Melanocyte of skin (primary cell): ENCODE results near the gene TAF7. TPM values are rescaled to one million over a fixed set of nuclear protein-coding genes. Genes with fewer than 3 reads are reported as not detected.

Source experiments
- total RNA-seq, 2 donors: library from RNA; depleted of rRNA; stranded (reverse); fragments of >200 nt; gene quantifications; 2 replicates each; pipeline ENCODE4 v1.2.3, GENCODE V29; 2012

Gene TAF7, protein sequence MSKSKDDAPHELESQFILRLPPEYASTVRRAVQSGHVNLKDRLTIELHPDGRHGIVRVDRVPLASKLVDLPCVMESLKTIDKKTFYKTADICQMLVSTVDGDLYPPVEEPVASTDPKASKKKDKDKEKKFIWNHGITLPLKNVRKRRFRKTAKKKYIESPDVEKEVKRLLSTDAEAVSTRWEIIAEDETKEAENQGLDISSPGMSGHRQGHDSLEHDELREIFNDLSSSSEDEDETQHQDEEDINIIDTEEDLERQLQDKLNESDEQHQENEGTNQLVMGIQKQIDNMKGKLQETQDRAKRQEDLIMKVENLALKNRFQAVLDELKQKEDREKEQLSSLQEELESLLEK
- total RNA-seq, result 10 to 100 TPM; 24.8 to 46.6 TPM

DNA sequence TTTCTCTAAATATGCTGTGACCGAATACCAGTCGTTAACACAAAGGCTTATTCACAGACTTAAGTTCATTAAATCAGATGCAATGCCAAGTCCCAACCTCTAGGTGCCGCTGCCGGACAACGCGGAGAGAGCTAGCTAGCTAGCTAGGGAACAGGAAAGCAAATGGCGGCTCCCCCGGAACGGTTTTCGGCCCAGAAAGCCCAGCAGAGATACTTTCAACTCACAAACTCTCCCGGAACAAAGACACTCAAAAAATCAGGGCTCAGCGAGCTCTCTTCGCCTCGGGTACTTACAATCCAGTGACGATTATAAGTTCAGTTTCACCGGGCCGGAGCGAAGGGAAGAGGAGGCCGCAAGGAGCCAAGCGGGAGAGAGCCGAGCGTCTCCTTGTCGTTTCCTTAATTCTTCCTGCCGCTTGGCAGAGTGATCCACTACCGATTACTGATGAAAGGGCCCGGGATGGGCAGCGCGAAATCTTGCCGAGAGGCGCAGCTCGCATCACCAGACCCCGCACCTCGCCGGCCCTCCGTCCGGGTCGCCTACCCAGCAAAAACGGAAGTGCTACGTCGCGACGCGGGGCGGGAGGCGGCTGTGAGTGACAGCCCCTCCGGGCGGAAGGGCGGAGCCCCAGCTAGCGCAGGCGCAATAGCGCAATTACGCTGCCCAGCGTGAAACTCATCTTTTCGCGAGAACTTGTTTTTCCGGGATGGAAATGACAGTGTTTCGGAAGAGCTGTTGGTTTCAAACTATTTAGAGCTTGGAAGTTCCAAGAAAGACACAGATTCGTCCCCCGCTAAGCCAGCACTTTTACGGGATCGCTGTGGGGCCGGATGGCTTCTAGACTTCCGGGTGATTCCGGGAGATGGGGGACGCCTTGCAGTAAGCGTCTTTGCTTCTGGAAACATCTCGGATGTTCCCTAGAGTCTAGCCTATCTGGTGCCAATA is at the start of gene TAF7:
TAF7 (minus strand) TSS at position 560 of the 945 bp plus-strand sequence. CDS start 740 bp downstream, outside the sequence.

DNA sequence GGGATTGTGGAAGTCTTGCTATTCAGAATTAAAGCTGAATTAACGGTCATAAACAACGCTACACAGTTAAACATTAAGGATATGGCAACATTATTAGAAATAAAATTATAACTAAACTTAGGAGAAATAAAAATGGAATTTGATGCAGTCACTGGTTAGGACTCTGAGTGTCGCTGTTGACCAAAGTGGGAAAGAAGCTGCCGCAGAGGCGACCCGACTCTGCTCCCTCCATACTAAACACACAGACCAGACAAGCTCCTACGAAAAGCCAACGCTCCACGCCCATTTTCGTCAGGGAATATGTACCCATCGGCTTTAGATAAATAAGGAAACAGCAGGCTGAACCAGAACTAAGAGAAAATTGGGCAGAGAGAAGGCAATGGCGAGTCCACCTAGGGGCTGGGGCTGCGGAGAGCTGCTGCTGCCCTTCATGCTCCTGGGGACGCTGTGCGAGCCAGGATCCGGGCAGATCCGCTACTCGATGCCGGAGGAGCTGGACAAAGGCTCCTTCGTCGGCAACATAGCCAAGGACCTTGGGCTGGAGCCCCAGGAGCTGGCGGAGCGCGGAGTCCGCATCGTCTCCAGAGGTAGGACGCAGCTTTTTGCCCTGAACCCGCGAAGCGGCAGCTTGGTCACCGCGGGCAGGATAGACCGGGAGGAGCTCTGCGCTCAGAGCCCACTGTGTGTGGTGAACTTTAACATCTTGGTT is 43.5 kb upstream of the TAF7 start, which contains the start of gene PCDHGA5:
PCDHGA5 (plus strand) TSS at position 211 of the 709 bp plus-strand sequence; CDS start at position 380, 169 bp downstream.

DNA sequence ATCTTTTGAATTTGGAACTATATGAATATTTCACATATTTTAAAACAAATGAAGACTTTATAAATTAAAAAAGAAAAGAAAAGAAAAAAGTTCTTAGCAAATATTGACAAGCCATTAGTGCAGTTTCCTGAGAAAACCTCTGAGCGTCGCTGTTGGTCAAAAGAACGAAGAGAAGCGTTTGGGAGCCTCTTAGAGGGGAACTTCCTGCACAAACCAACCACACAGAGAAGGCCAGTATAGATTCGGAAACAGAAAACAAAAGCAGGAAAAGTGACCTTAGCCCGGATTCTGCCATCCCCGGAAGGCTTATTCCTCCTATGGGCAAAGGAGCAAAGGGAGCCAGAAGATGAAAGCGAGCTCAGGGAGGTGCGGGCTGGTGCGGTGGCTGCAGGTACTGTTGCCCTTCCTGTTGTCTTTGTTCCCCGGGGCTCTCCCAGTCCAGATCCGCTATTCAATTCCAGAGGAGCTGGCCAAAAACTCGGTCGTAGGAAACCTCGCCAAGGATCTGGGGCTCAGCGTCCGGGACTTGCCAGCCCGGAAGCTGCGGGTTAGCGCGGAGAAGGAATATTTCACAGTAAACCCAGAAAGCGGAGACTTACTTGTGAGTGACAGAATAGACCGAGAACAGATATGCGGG is 39.3 kb upstream of the TAF7 start, which contains the start of gene PCDHGB2:
PCDHGB2 (plus strand) TSS at position 205 of the 637 bp plus-strand sequence; CDS start at position 347, 142 bp downstream.

DNA sequence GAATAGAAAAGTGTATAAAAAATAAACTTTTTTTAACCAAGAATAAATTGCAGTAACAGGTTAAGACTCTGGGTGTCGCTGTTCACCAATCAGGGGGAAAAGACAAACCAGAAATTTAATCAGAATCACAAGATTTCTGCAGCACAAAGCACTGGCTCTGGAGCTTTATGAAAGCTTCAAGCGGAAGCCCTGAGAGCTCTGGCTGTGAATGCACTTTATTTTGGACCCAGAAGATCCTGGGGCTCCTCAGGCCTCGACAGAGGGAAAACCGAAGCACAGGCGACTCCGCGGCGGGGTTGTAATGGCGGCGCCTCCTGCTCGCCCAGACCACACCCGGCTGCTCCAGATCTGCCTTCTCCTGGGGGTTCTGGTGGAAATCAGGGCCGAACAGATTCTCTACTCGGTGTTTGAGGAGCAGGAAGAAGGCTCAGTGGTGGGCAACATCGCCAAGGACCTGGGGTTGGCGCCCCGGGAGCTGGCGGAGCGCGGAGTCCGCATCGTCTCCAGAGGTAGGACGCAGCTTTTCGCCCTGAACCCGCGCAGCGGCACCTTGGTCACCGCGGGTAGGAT is 34.4 kb upstream of the TAF7 start, which contains the start of gene PCDHGA4:
PCDHGA4 (plus strand) TSS at position 122 of the 570 bp plus-strand sequence; CDS start at position 209, 87 bp downstream.

DNA sequence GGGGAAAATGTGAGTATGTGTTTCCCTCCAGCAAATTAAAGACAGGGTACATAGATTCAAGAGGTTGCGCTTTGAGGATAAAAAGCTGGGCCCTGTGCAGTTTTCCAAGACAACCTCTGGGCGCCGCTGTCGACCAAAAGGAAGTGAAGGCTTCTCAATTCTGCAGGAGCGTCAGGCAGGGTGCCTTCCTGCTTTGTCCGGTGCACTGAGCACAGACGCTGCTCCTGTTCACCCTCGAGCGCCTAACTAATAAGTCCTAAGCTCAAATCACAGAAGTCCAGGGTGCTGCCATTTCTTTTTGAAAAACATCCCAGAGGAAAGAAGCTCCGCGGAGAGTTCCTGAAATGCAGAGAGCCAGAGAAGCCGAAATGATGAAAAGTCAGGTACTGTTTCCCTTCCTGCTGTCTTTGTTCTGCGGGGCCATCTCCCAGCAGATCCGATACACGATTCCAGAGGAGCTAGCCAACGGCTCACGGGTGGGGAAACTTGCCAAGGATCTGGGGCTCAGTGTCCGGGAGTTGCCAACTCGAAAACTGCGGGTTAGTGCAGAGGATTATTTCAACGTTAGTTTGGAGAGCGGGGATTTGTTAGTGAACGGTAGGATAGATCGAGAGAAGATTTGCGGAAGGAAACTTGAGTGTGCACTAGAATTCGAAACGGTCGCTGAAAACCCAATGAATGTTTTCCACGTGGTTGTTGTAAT is 29.5 kb upstream of the TAF7 start, which contains the start of gene PCDHGB1:
PCDHGB1 (plus strand) TSS at position 183 of the 703 bp plus-strand sequence; CDS start at position 345, 162 bp downstream.

DNA sequence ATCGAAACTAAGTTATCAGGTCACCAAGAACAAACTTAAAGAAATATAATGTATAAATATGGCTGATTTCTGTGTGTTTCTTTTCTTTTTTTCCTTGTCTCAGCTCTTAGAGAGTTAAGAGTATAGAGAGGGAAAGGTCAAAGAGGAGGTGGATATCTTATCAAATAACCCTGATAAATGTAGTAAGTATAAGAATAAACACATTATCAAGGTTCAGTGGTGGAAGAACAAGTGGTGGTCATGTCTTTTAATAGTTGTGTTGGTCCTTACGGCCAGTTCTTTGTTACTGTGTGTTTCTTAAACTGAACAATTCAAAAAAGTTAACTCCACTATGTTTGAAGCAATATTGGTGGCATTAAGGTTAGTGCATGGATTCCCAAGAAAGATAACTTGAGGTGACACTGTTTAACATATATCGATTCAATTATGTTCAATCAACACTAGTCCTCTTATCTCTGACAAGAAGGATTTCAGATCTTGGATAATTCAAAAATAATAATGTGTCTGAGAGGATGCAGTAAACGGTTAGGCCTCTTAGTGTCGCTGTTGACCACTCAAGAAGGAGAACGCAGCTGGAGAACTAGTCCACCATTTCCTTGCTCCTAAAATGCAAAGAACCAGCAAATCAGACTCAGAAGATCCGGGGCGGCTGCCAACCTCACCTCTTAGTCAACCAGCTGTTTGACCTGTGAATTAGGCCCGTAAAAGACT is 22.8 kb upstream of the TAF7 start, which contains the start of gene PCDHGA3:
PCDHGA3 (plus strand) TSS at position 588 of the 711 bp plus-strand sequence. CDS start 205 bp downstream, outside the sequence.

DNA sequence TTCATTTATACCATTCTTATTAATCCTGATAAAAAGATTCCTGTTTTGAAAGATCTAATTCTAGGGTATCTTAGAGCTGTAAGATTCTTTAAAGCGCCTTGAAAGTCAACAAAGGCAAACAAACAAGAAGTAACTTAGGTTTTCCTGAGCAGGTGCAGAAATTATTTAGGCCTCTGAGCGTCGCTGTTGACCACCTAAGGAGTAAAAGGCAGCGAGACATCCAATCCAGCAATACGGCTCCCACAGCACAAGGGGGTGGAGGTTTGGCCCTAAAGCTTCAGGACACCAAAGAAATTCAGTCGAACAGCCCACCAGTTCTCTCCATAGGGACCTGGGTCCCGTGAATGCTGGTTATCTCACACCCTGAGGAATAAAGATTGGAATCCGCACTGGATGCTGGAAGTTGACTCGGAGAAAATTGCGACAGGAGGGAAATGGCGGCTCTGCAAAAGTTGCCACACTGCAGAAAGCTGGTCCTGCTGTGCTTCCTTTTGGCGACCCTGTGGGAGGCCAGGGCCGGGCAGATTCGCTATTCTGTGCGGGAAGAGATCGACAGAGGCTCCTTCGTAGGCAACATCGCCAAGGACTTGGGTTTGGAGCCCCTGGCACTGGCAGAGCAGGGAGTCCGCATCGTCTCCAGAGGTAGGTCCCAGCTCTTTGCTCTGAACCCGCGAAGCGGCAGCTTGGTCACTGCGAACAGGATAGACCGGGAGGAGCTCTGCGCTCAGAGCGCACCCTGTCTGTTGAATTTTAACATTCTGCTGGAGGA is 18.1 kb upstream of the TAF7 start, which contains the start of gene PCDHGA2:
PCDHGA2 (plus strand) TSS at position 223 of the 769 bp plus-strand sequence.

DNA sequence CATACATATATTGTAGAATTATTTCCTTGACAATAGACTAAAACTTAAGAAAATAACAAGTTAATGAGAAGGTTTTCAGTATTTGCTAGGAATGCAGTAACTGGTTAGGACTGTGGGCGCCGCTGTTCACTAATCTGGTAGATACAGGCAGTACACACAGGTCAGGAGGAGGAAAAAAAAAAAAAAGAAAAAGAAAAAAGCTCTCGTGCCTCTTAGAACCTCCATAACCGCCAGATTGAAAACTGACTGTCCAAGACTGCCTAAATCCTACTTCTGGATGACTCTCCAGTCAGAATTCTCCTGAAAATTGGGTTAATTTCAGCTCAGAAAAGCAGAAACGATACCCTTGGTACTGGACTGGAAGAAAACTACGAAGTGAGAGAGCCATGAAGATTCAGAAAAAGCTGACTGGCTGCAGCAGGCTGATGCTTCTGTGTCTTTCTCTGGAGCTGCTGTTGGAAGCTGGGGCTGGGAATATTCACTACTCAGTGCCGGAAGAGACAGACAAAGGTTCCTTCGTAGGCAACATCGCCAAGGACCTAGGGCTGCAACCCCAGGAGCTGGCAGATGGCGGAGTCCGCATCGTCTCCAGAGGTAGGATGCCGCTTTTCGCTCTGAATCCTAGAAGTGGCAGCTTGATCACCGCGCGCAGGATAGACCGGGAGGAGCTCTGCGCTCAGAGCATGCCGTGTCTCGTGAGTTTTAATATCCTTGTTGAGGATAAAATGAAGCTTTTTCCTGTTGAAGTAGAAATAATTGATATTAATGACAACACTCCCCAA is 9.9 kb upstream of the TAF7 start, which contains the start of gene PCDHGA1:
PCDHGA1 (plus strand) TSS at position 216 of the 782 bp plus-strand sequence.

DNA sequence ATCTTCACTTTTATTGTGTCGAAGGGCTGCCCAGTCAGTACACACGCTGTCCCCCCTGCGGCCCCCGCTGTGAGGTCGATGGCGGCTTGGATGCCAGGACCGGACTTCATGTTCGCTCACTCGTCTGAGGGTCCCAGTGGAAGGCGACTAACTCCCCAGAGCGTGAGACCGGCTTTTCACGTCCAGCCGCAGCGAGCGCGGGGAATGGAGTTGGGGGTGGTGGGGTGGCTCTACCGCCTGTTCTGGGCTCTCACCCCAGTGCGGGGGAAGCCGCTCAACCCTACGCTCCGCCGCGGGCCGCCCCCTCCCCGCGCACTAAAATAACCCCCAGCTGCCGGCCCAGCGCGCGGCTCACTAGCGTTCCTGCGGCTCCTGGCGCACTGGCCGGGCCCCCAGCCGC is 16.8 kb downstream of the TAF7 start, which contains the start of gene SLC25A2:
SLC25A2 (minus strand) TSS at position 294 of the 400 bp plus-strand sequence; CDS start at position 110, 184 bp downstream.

Other genes starting within 250 kb of the TAF7 start
- under 1 TPM; under 0.01 to 0.34 TPM for gene PCDHB2, start 226.2 kb downstream of the TAF7 start, total RNA-seq
- gene PCDHB3, start 220.3 kb downstream of the TAF7 start, total RNA-seq, result under 1 TPM in 1 of 2 donors, not detected in 1; under 0.01 TPM
- under 1 TPM in 1 of 2 donors, not detected in 1; 0.69 TPM for gene PCDHB4, start 199.0 kb downstream of the TAF7 start, total RNA-seq
- under 1 TPM in 1 of 2 donors, not detected in 1; 0.69 TPM for gene PCDHB5, start 185.6 kb downstream of the TAF7 start, total RNA-seq
- gene PCDHB6, start 170.7 kb downstream of the TAF7 start, total RNA-seq, result not detected
- gene PCDHB7, start 148.1 kb downstream of the TAF7 start, total RNA-seq, result under 1 TPM; under 0.01 TPM
- under 1 TPM in 1 of 2 donors, not detected in 1; under 0.01 TPM for gene PCDHB8, start 143.0 kb downstream of the TAF7 start, total RNA-seq
- not detected for gene PCDHB16, start 138.4 kb downstream of the TAF7 start, total RNA-seq
- under 1 TPM in 1 of 2 donors, not detected in 1; under 0.01 TPM for gene PCDHB9, start 133.6 kb downstream of the TAF7 start, total RNA-seq
- under 1 TPM in 1 of 2 donors, not detected in 1; under 0.01 TPM for gene PCDHB10, start 128.4 kb downstream of the TAF7 start, total RNA-seq
- not detected for gene PCDHB11, start 121.2 kb downstream of the TAF7 start, total RNA-seq
- under 1 TPM in 1 of 2 donors, not detected in 1; under 0.01 TPM for gene PCDHB12, start 112.1 kb downstream of the TAF7 start, total RNA-seq
- under 1 TPM; under 0.01 to 0.34 TPM for gene PCDHB13, start 106.9 kb downstream of the TAF7 start, total RNA-seq
- gene PCDHB14, start 97.4 kb downstream of the TAF7 start, total RNA-seq, result under 1 TPM in 1 of 2 donors, not detected in 1; under 0.01 TPM
- not detected for gene PCDHB15, start 75.4 kb downstream of the TAF7 start, total RNA-seq
- not detected for gene SLC25A2, start 16.7 kb downstream of the TAF7 start, total RNA-seq
- gene PCDHGA1, start 9.7 kb upstream of the TAF7 start, total RNA-seq, result under 1 TPM; under 0.01 TPM
- under 1 TPM; 0.67 to 0.69 TPM for gene PCDHGA2, start 18.0 kb upstream of the TAF7 start, total RNA-seq
- gene PCDHGA3, start 23.0 kb upstream of the TAF7 start, total RNA-seq, result under 1 TPM; 0.67 to 0.69 TPM
- under 1 TPM; 0.33 to 0.69 TPM for gene PCDHGB1, start 29.3 kb upstream of the TAF7 start, total RNA-seq
- 1 to 10 TPM in 1 of 2 donors, under 1 TPM in 1; 0.67 to 1.0 TPM for gene PCDHGA4, start 34.2 kb upstream of the TAF7 start, total RNA-seq
- 1 to 10 TPM in 1 of 2 donors, under 1 TPM in 1; 0.67 to 1.0 TPM for gene PCDHGB2, start 39.2 kb upstream of the TAF7 start, total RNA-seq
- gene PCDHGA5, start 43.4 kb upstream of the TAF7 start, total RNA-seq, result under 1 TPM; under 0.01 to 0.69 TPM
- under 1 TPM; 0.69 to 1.00 TPM for gene PCDHGB3, start 49.5 kb upstream of the TAF7 start, total RNA-seq
- gene PCDHGA6, start 53.1 kb upstream of the TAF7 start, total RNA-seq, result 1 to 10 TPM in 1 of 2 donors, under 1 TPM in 1; 1.00 to 2.1 TPM
- gene PCDHGA7, start 62.0 kb upstream of the TAF7 start, total RNA-seq, result 1 to 10 TPM in 1 of 2 donors, under 1 TPM in 1; 0.67 to 1.0 TPM
- gene PCDHGB4, start 66.9 kb upstream of the TAF7 start, total RNA-seq, result 1 to 10 TPM; 5.3 to 5.9 TPM
- gene PCDHGA8, start 71.8 kb upstream of the TAF7 start, total RNA-seq, result under 1 TPM; 0.34 to 0.67 TPM
- gene PCDHGB5, start 77.2 kb upstream of the TAF7 start, total RNA-seq, result 10 to 100 TPM in 1 of 2 donors, 1 to 10 TPM in 1; 8.7 to 12.0 TPM
- 1 to 10 TPM in 1 of 2 donors, under 1 TPM in 1; 1.00 to 1.4 TPM for gene PCDHGA9, start 82.0 kb upstream of the TAF7 start, total RNA-seq
- 1 to 10 TPM; 1.4 to 1.7 TPM for gene PCDHGB6, start 87.2 kb upstream of the TAF7 start, total RNA-seq
- gene PCDHGA10, start 92.2 kb upstream of the TAF7 start, total RNA-seq, result 1 to 10 TPM; 4.5 to 5.0 TPM
- 1 to 10 TPM; 3.7 to 3.8 TPM for gene PCDHGB7, start 96.9 kb upstream of the TAF7 start, total RNA-seq
- gene PCDHGA11, start 100.3 kb upstream of the TAF7 start, total RNA-seq, result 1 to 10 TPM; 3.7 to 4.8 TPM
- 10 to 100 TPM; 28.0 to 36.8 TPM for gene PCDHGA12, start 109.7 kb upstream of the TAF7 start, total RNA-seq
- gene PCDHGC3, start 155.2 kb upstream of the TAF7 start, total RNA-seq, result 10 to 100 TPM; 50.2 to 64.6 TPM
- 1 to 10 TPM; 1.4 to 1.7 TPM for gene PCDHGC4, start 164.2 kb upstream of the TAF7 start, total RNA-seq
- 1 to 10 TPM; 1.0 to 2.0 TPM for gene PCDHGC5, start 168.3 kb upstream of the TAF7 start, total RNA-seq